K562 (cell line): ENCODE measurements around the gene DDX46. TPM values are rescaled to one million over a fixed set of nuclear protein-coding genes. Genes with fewer than 3 reads are reported as not detected.

ENCODE experiments used
- ARID2 ChIP-seq: fragments of 450-650 bp; IDR thresholded peaks from 2 replicates; pipeline ENCODE4 v1.6.1; 2017; ENCODE audit warnings: antibody characterized with exemption, mild to moderate bottlenecking
- ARID4B ChIP-seq: sonication (generic); formaldehyde crosslinking; IDR thresholded peaks from 2 replicates; pipeline ENCODE4 v1.8.0; 2022; ENCODE audit warnings: mild to moderate bottlenecking, missing genetic modification reagents
- CHD1 ChIP-seq: fragments of 200-600 bp; sonication (generic); IDR thresholded peaks from one replicate; pipeline ENCODE4 v1.6.1; 2012; ENCODE audit warnings: mild to moderate bottlenecking, moderate library complexity, low read length, inconsistent platforms
- DMBX1 ChIP-seq: fragments of 250-450 bp; sonication (Bioruptor Pico); IDR thresholded peaks from 2 replicates; pipeline ENCODE4 v1.8.0; 2022; ENCODE audit warnings: inconsistent platforms, mild to moderate bottlenecking, moderate library complexity, borderline replicate concordance
- HDAC3 ChIP-seq: fragments of 450-650 bp; IDR thresholded peaks from 2 replicates; pipeline ENCODE4 v1.6.1; 2018; ENCODE audit warnings: borderline replicate concordance, mild to moderate bottlenecking, moderate library complexity; ENCODE audit not compliant: partially characterized antibody
- HMG20A ChIP-seq: fragments of 450-650 bp; formaldehyde crosslinking; conservative IDR thresholded peaks from 2 replicates; pipeline ENCODE4 v1.4.0; 2020; ENCODE audit warnings: mild to moderate bottlenecking, mixed read lengths
- SMC3 ChIP-seq: conservative IDR thresholded peaks from 2 replicates; pipeline ENCODE4 v1.6.1; 2011; ENCODE audit warnings: low read depth, low read length, improper control_type of control experiment; ENCODE audit not compliant: insufficient read depth
- THAP12 ChIP-seq: fragments of 250-450 bp; sonication (Bioruptor Pico); IDR thresholded peaks from 2 replicates; pipeline ENCODE4 v1.9.0; 2021; ENCODE audit warnings: mild to moderate bottlenecking, inconsistent platforms
- XRCC4 ChIP-seq: IDR thresholded peaks from one replicate; pipeline ENCODE4 v1.6.1; 2011; ENCODE audit not compliant: insufficient read depth, insufficient read length; ENCODE audit errors: extremely low read depth
- ZNF224 ChIP-seq: sonication (generic); formaldehyde crosslinking; IDR thresholded peaks from 2 replicates; pipeline ENCODE4 v1.8.0; 2022; ENCODE audit warnings: mild to moderate bottlenecking, missing genetic modification reagents
- ZNF507 ChIP-seq: conservative IDR thresholded peaks from 2 replicates; pipeline ENCODE4 v1.6.1; 2017; ENCODE audit warnings: missing genetic modification characterization, missing compliant biosample characterization
- ZNF518B ChIP-seq: fragments of 250-450 bp; sonication (Bioruptor Pico); IDR thresholded peaks from 2 replicates; pipeline ENCODE4 v1.5.0; 2021; ENCODE audit warnings: mild to moderate bottlenecking, moderate library complexity
- polyA plus RNA-seq, 8 experiments: library from polyadenylated mRNA; depleted of rRNA in 4 of 8; stranded (reverse) in 5 of 8; unstranded in 3 of 8; fragments of >200 nt; fragmentation: Nextera tagmentation in 2 of 8; fragmentation: Illumina TruSeq in 1 of 8; extraction: Ambion mirVana in 2 of 8; extraction: Trizol in 1 of 8; gene quantifications; 2 replicates each; pipeline versions ENCODE4 v1.2.1 to v1.2.3, GENCODE V29; 2011 to 2014; ENCODE audit warnings: inconsistent platforms in 1 of 8, missing spikeins in 1 of 8
- total RNA-seq, 7 experiments: library from RNA; depleted of rRNA in 6 of 7; stranded (reverse); fragments of >200 nt in 6 of 7; fragmentation: Illumina TruSeq in 2 of 7; extraction: Trizol in 2 of 7; gene quantifications; 2 replicates each; pipeline versions ENCODE4 v1.2.1 to v1.2.3, GENCODE V29; 2011 to 2021; ENCODE audit warnings: low replicate concordance in 1 of 7
- TF ChIP-seq, protein P1 (sequence below): sonication (generic); formaldehyde crosslinking; IDR thresholded peaks from 2 replicates; pipeline ENCODE4 v1.5.0; 2020; ENCODE audit warnings: missing genetic modification reagents
- TF ChIP-seq, protein P2 (sequence below): sonication (generic); IDR thresholded peaks from 2 replicates; pipeline ENCODE4 v1.6.1; 2016

The DDX46 gene
- total and polyA plus RNA-seq, 9 of the 15 experiments (the other 6 are each of a cell fraction or from before 2014, with no cell fraction given): 26.2 to 99.0 (median 76.4) TPM

GRCh38 chr5:134845852-134846640 is 87.5 kb downstream of the DDX46 start, which contains the start of gene C5orf24 (continued):
- no peak for TF ChIP-seq ZNF507
- TF ChIP-seq ARID2: no peak
- no peak; the same call in 1 of the 2 replicates for TF ChIP-seq DMBX1 (CRISPR knock-in tag)
- no peak for TF ChIP-seq XRCC4
- peak; percentile 86 for TF ChIP-seq ARID4B
- no peak for TF ChIP-seq HMG20A (CRISPR knock-in tag)
- TF ChIP-seq HDAC3: no peak
- TF ChIP-seq ZNF224: no peak
- TF ChIP-seq, protein P1, sequence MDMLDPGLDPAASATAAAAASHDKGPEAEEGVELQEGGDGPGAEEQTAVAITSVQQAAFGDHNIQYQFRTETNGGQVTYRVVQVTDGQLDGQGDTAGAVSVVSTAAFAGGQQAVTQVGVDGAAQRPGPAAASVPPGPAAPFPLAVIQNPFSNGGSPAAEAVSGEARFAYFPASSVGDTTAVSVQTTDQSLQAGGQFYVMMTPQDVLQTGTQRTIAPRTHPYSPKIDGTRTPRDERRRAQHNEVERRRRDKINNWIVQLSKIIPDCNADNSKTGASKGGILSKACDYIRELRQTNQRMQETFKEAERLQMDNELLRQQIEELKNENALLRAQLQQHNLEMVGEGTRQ: no peak
- TF ChIP-seq CHD1: peak; percentile 85
- TF ChIP-seq THAP12 (CRISPR knock-in tag): peak; percentile 97
- TF ChIP-seq ZNF518B (CRISPR knock-in tag): no peak
- TF ChIP-seq, protein P2, sequence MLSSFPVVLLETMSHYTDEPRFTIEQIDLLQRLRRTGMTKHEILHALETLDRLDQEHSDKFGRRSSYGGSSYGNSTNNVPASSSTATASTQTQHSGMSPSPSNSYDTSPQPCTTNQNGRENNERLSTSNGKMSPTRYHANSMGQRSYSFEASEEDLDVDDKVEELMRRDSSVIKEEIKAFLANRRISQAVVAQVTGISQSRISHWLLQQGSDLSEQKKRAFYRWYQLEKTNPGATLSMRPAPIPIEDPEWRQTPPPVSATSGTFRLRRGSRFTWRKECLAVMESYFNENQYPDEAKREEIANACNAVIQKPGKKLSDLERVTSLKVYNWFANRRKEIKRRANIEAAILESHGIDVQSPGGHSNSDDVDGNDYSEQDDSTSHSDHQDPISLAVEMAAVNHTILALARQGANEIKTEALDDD: no peak
- no peak for TF ChIP-seq SMC3
